ENCODE results near the gene PTPRN2. TPM values are rescaled to one million over a fixed set of nuclear protein-coding genes. Genes with fewer than 3 reads are reported as not detected.

The PTPRN2 gene
- total RNA-seq, 1 experiment from 2014 or later = 2.1 TPM

GRCh38 chr7:158032561-158033115, 555.0 kb downstream of the PTPRN2 start (continued):
- TF ChIP-seq REST (IDR thresholded peaks at IDR 0.05; ENCODE audit: low read depth) = no peak
- TF ChIP-seq YY1 (IDR thresholded peaks at IDR 0.05; ENCODE audit: extremely low read depth, insufficient replicate concordance, low read depth, low read length) = no peak
- TF ChIP-seq MAX (IDR thresholded peaks at IDR 0.05) = no peak
- TF ChIP-seq CEBPB (IDR thresholded peaks at IDR 0.05; ENCODE audit: low read depth) = no peak
- TF ChIP-seq RAD21 (IDR thresholded peaks at IDR 0.05; ENCODE audit: low read depth) = no peak
- TF ChIP-seq ZFX (IDR thresholded peaks at IDR 0.05) = no peak
- TF ChIP-seq ELF1 (IDR thresholded peaks at IDR 0.05; ENCODE audit: borderline replicate concordance, low read depth) = no peak

GRCh38 chr7:158031867-158032308, 555.7 kb downstream of the PTPRN2 start:
- Histone ChIP-seq H3K36me3 (ENCODE audit: control insufficient read depth in 1 of 2, insufficient read depth in 2 of 2, low read length in 2 of 2) (no peaks in the 10 kb centered on the region), H3K4me2 (ENCODE audit: low read length) (no peak overlapping the region), H3K9ac (ENCODE audit: low read length) (no peak overlapping the region), H3K9me2 (ENCODE audit: insufficient read depth) (no peaks in the 10 kb centered on the region), H3K79me2 (ENCODE audit: insufficient read depth, low read length) (no peaks in the 10 kb centered on the region), H3K27me3 (ENCODE audit: insufficient read depth, low read length) (peaks cover 6% of the 10 kb centered on the region), H2AFZ (ENCODE audit: low read depth, low read length, poor library complexity, severe bottlenecking) (no peak overlapping the region), H3K27ac (ENCODE audit: low read depth, low read length) (no peak overlapping the region), H4K20me1 (ENCODE audit: insufficient read depth) (no peaks in the 10 kb centered on the region), H3K9me3 (ENCODE audit: control insufficient read depth in 1 of 2, insufficient read depth in 1 of 2, low read depth in 1 of 2, low read length in 2 of 2) (no peaks in the 10 kb centered on the region), H3K4me1 (ENCODE audit: control insufficient read depth in 1 of 2, insufficient read depth in 2 of 2, low read length in 2 of 2) (no peaks in the 10 kb centered on the region), H3K4me3 (replicated peaks in 1 of 2; ENCODE audit: low read depth in 1 of 2, low read length in 2 of 2) (no peak overlapping the region)
- DNase-seq (ENCODE audit: low read depth, low spot score) = no peak
- ChIA-PET CTCF (no interaction called here), RAD21 (ENCODE audit: low non-redundant PET in 1 of 2, low total read pairs in 2 of 2, uncharacterized antibody in 2 of 2, unreplicated experiment in 2 of 2) (no interaction called here), POLR2A (no interaction called here)
- no TSS peak for BruUV-seq (replicated peaks)
- no peak for ATAC-seq
- intact Hi-C loops (cut with micrococcal nuclease) = no loop called here
- TF ChIP-seq POLR2AphosphoS5 (IDR thresholded peaks at IDR 0.05; ENCODE audit: low read depth, low read length) (no peak), FOSL1 (IDR thresholded peaks at IDR 0.05; ENCODE audit: low read depth) (no peak), SP1 (IDR thresholded peaks at IDR 0.05; ENCODE audit: low read depth) (no peak), RAD21 (IDR thresholded peaks at IDR 0.05; ENCODE audit: low read depth) (no peak), ELF1 (IDR thresholded peaks at IDR 0.05; ENCODE audit: borderline replicate concordance, low read depth) (no peak), JUND (IDR thresholded peaks at IDR 0.05) (no peak), ZNF274 (IDR thresholded peaks at IDR 0.05; ENCODE audit: low read depth, low read length) (no peak), CEBPB (IDR thresholded peaks at IDR 0.05; ENCODE audit: low read depth) (no peak), EZH2phosphoT487 (IDR thresholded peaks at IDR 0.05; ENCODE audit: borderline replicate concordance) (no peak), TCF7L2 (IDR thresholded peaks at IDR 0.05; ENCODE audit: borderline replicate concordance, extremely low read depth, insufficient read depth, insufficient read length) (no peak), SIN3A (IDR thresholded peaks at IDR 0.05; ENCODE audit: low read depth) (no peak), YY1 (IDR thresholded peaks at IDR 0.05; ENCODE audit: extremely low read depth, insufficient replicate concordance, low read depth, low read length) (no peak), SRF (IDR thresholded peaks at IDR 0.05; ENCODE audit: low read depth) (no peak), REST (IDR thresholded peaks at IDR 0.05; ENCODE audit: low read depth) (no peak)
